ENCODE measurements around the gene CRTC1.

CRTC1 gene

GRCh38 chr19:18773682-18774081 is 90.2 kb downstream of the CRTC1 start:
- no peak for DNase-seq

DNA sequence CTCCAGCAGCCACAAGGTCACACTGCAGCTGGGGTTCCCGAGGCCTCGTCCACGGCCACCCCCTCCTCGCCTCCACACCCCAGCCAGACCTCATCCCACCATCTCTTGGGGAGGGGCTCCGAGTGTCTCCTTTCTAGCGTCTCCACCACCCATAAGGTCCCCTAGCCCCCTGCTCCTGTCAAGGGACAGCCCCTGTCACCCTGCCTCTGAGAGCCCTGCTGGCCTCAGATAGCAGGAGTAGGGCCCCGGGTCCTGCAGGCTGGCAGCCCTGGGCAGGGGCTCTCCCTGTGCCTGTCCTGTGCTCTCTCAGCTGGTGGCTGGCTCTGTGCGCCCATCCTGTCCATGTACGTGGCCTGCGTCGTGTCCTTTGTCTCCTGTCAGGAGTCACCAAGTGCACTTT is 90.6 kb downstream of the CRTC1 start:
- no peak for DNase-seq

- no peak for DNase-seq
Measured at GRCh38 chr19:18774782-18775444, 91.4 kb downstream of the CRTC1 start.

DNA sequence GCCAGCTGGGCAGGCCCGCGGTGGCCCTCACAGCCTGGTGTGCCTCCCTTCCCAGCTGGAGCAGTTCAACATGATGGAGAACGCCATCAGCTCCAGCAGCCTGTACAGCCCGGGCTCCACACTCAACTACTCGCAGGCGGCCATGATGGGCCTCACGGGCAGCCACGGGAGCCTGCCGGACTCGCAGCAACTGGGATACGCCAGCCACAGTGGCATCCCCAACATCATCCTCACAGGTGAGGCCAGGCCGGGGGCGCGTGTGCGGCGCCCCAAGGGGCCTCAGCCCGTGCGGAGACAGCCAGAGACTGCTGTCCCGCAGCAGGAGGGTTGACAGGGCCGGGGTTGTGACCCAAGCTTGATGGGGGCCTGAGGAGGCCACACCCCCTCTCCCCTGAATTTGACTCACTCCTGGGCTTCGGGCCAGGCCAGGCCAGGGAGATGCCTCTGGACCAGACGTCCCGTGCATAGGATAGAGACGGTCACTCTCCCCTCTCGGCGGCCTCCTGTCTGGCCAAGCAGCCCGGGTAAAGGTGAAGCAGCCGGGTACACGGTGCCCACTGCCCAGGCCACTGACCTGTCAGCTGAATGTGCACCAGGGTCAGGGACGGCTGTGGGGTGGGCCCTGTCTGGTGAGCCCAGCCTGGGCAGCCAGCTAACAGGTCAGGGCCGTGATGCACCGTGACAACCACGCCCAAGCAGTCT is 92.3 kb downstream of the CRTC1 start:
- DNase-seq, result no peak

- DNase-seq, result no peak
Measured at GRCh38 chr19:18776288-18776594, 92.8 kb downstream of the CRTC1 start.

DNA sequence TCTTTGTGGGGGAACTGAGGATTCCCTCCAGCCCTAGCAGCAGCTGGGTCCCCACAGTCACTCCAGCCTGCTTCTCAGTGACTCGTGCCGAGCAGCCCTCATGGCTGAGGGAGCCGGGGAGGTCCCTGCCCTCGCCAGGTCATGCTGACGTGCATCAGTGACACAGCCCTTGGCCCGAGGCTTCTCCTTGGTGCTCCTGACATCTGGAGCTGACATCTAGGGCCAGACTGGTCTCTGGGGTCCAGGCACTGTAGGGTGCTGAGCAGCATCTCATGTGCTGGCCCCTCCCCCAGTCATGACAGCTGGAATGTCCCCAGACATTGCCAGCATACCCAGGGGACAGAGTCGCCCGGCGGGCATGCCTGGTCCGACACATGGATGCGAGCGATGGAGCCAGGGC is 93.3 kb downstream of the CRTC1 start:
- no peak for DNase-seq

- DNase-seq, result no peak
Measured at GRCh38 chr19:18777301-18778075, 94.0 kb downstream of the CRTC1 start.

- DNase-seq, result no peak
Measured at GRCh38 chr19:18778076-18778389, 94.6 kb downstream of the CRTC1 start.

GRCh38 chr19:18778826-18779495 is 95.5 kb downstream of the CRTC1 start:
- DNase-seq, result no peak

DNA sequence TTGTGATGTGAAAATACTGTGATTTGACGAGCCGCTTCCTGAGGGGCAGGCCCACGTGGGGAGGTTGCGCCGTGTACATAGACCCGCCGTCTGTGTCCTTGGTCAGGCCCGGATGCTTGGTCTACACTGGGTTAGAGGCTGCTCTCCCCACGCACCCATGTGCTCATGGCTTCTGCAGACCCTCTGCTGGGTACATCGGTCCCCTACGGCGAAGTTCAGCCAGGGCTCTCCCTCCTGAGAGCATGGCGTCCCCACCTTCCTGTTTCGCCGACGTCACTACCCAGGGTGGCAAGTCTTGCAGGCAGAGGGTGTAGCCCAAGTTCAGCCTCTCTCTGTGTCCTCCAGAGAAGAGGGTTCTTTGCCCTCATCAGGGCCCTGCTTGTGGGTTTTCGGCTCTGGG is 96.6 kb downstream of the CRTC1 start:
- no peak for DNase-seq

GRCh38 chr19:18780631-18781030 is 97.2 kb downstream of the CRTC1 start:
- no peak for DNase-seq

GRCh38 chr19:18781047-18781600 is 97.6 kb downstream of the CRTC1 start:
- DNase-seq, result no peak

GRCh38 chr19:18781885-18782527 is 98.5 kb downstream of the CRTC1 start:
- DNase-seq, result no peak

DNA sequence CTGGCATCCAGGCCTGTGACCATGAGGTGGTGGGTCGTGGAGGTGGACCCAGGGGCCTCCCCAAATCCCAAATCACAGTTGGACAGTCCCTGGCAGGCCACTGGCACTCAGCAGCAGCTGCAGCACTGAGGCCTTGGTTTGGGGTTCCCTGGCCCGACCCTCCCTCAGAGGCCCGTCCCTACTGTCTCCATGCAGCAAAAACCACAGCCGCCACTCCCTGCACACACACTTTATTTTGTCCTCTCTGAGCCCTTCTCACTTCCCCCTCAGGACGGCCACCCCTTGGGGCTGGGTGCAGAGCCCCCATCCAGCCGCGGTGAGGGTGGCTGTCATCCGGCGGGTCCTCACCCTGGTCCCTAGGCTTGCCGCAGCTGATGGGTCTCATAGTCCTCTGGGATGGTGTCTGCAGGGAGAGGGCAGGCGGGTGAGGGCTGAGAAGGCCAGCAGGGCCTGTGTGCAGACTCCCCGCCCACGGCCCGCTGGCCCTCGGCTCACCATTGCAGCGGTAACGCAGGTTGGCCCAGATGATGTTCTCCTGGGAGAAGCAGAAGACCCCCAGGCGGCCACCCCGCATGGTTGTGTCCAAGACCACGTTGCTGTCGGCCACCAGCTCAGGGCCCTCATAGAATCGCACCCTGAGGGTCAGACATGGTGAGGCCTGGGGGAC is 99.2 kb downstream of the CRTC1 start:
- no peak for DNase-seq

DNA sequence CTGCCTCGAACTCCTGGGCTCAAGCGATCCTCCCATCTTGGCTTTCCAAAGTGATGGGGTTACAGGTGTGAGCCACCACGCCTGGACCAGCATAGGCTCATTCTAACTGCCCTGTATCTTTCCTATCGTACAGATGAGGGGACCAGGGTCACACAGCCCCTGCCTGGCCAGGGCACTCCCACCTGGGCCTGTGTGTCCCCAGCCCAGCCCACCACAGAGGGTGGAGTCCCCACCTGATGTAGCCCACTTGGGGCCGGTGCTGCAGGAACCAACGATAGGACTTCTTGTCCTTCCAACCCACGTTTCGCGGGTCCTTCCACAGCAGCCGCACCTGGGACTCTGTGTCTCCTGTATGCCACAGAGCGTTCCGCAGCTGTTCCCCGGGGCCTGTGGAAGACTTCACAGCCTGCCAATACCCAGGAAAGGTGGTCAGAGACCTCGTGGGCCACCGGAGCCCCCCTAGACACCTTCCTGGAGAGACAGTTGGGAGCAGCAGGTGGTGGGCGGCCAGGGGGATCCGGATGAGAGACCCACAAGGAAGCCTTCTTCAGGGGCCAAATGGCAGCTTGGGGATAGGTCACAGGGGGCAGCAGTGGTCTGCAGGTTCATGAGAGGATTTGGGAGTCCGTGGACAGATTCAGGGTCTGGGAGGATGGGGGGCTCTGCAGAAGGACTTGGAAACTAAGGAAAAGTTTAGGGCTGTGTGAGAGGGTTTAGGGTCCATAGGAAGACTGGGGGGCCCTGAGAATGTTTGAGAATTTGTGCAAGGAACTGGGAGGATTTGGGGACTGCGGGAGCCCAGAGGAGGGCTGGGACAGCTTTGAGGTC is 100.7 kb downstream of the CRTC1 start:
- DNase-seq, result no peak

DNA sequence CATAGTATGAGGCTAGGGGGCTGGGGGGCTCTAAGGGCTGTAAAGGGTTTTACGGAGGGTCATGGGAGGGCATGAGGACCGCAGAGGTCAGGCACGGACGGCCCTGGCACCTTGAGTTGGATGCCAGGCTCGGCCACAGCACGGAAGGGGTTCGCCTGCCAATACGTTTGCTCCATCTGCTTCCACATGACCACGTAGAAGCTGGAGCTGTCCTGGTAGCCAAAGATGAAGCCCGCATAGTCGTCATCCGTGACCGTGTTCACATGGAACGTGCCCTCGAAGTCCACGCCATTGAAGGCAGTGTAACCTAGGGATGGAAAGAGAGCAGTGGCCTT is 101.3 kb downstream of the CRTC1 start:
- no peak for DNase-seq

DNA sequence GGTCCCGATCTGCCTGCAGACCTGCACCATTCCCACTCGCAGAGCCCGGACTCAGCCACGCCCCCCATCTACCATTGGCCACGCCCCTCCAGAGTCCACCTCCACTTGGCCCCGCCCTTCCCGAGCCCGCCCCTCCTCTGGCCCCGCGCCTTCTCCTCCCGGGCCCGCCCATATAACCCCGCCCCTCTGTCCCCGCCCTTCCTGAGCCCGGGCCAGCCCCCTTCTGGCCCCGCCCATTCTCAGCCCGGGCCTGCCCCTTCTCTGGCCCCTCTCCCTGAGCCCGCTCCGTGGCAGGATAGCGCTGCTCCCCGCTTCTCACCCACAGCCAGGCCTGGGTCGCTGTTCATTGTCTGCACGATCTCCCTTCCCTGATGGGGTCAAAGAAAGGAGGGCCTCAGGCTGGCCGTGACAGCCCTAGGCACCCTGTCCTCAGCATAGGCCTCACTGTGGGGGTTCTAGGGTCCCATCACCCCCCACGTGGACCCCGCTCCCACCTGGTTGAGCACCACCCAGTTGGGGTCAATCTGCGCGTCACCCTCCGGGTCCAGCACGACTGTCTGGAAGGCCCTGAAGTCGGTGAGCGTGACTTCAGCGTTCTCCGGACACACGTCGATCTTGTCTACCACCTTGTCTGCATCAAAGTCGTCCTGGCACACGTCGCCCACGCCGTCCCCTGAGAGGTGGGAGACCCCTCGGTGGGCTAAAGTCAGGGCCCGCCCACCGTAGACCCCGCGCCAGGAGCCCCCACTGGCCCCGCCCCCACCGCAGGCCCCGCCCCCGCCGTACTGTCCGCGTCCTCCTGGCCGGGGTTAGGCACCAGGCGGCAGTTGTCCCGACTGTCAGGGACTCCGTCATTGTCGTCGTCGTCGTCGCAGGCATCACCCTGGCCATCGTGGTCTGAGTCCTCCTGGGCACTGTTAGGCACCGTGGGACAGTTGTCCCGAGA is 102.0 kb downstream of the CRTC1 start:
- DNase-seq, result peak in 3 of 4 experiments; percentile 21 to 52 (median 39)

DNA sequence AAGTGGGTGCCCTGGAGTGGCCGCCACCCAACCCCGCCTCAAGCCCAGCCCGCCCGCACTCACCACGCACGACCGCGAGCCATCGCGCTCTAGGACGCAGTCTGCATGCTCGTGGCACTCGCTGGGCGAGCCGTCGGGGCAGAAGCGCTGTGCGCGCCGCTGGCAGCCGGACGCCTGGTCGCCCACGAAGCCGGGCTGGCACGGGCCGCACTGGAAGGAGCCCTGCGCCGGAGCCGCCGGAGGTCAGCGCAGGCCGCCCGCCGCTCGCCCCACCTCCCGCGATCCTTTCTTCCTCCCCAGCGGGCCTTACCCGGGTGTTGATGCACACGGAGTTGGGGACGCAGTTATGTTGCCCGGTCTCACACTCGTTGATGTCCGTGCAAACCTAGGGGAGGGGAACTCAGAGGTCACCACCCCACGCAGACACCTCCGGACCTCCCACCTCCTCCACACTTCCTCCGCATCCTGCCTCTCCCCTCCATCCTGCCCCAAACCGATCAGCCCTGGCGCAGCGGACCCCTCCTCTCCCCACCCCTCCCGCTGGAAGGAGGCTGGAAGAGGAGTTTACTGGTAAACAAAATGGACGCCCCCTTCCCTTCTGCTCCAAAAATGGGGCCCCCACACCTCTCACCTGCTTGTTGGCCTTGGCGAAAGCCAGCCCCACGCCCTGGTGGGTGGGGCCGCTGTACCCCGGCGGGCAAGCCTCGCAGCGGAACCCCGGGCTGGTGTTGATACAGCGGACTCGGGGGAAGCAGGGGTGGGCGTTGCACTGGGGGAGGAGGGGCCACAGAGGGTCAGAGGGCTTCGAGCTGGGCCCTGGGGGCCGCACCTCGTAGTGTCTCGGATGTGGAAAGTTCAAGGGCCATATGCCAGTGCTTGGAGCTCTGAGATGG is 105.3 kb downstream of the CRTC1 start:
- no peak for DNase-seq

GRCh38 chr19:18789422-18789869 is 106.0 kb downstream of the CRTC1 start:
- no peak for DNase-seq

Data from activated naive CD4-positive, alpha-beta T cell (primary cell).